NCI-H748 (cell line): ENCODE measurements around the gene TVP23C.
"Not testable (repeated sequence)": the region's sequence is repeated elsewhere in the genome, so short reads cannot be mapped to it uniquely, and the experiment has no call there.

Source experiments
- DNase-seq: peaks from one replicate; lab custom pipeline; 2025; ENCODE audit not compliant: unreplicated experiment; lab: John Stamatoyannopoulos, UW

TVP23C gene

GRCh38 chr17:15563375-15563857, at the start of gene TVP23C:
TVP23C (minus strand) TSS chr17:15563483; CDS start chr17:15563448, 35 bp downstream.
- peak; percentile 85 for DNase-seq

GRCh38 chr17:15592960-15593359, 29.7 kb upstream of the TVP23C start:
- not testable (repeated sequence) for DNase-seq

GRCh38 chr17:15591986-15592385, 28.7 kb upstream of the TVP23C start:
- DNase-seq: not testable (repeated sequence)

- not testable (repeated sequence) for DNase-seq
Observed at GRCh38 chr17:15590844-15591243, 27.6 kb upstream of the TVP23C start.

GRCh38 chr17:15589544-15590536, 26.6 kb upstream of the TVP23C start:
- DNase-seq: not testable (repeated sequence)

GRCh38 chr17:15588017-15588416, 24.7 kb upstream of the TVP23C start:
- peak; percentile 78 for DNase-seq

GRCh38 chr17:15583313-15583712, 20.0 kb upstream of the TVP23C start:
- DNase-seq: not testable (repeated sequence)

- DNase-seq: not testable (repeated sequence)
Observed at GRCh38 chr17:15581462-15581861, 18.2 kb upstream of the TVP23C start.

GRCh38 chr17:15576848-15577247, 13.6 kb upstream of the TVP23C start:
- DNase-seq: not testable (repeated sequence)

- not testable (repeated sequence) for DNase-seq
Observed at GRCh38 chr17:15574660-15575059, 11.4 kb upstream of the TVP23C start.

- DNase-seq: not testable (repeated sequence)
Observed at GRCh38 chr17:15573870-15574269, 10.6 kb upstream of the TVP23C start.

GRCh38 chr17:15562613-15563374, 489 bp downstream of the TVP23C start:
- not testable (repeated sequence) for DNase-seq

GRCh38 chr17:15561439-15561838, 1.8 kb downstream of the TVP23C start:
- not testable (repeated sequence) for DNase-seq

GRCh38 chr17:15558403-15559105, 4.7 kb downstream of the TVP23C start:
- DNase-seq: not testable (repeated sequence)

- DNase-seq: not testable (repeated sequence)
Observed at GRCh38 chr17:15557334-15557832, 5.9 kb downstream of the TVP23C start.

- not testable (repeated sequence) for DNase-seq
Observed at GRCh38 chr17:15552932-15553331, 10.4 kb downstream of the TVP23C start.

GRCh38 chr17:15549552-15549951, 13.7 kb downstream of the TVP23C start:
- DNase-seq: not testable (repeated sequence)

- not testable (repeated sequence) for DNase-seq
Observed at GRCh38 chr17:15546604-15547003, 16.7 kb downstream of the TVP23C start.

GRCh38 chr17:15540371-15541219, 22.7 kb downstream of the TVP23C start:
- not testable (repeated sequence) for DNase-seq
